DMS153 treated with DMSO at 0.1 percent for 48 hours (cell line): Measurements from ENCODE around the gene FAM131B.

ENCODE experiments used
- DNase-seq: peaks from one replicate; lab custom pipeline; 2025; ENCODE audit not compliant: unreplicated experiment; lab: John Stamatoyannopoulos, UW

Gene FAM131B

GRCh38 chr7:143383642-143383957, 21.1 kb upstream of the FAM131B start:
- DNase-seq: no peak

GRCh38 chr7:143382791-143383641, 20.5 kb upstream of the FAM131B start:
- DNase-seq: no peak

- DNase-seq: no peak
These were observed 19.7 kb upstream of the FAM131B start for GRCh38 chr7:143382126-143382790.

- no peak for DNase-seq
These were observed 19.1 kb upstream of the FAM131B start for GRCh38 chr7:143381427-143382125.

GRCh38 chr7:143380646-143381426, 18.3 kb upstream of the FAM131B start, which contains the start of gene ZYX:
ZYX (plus strand) TSS chr7:143381345; CDS start chr7:143381572, 227 bp downstream.
- DNase-seq: no peak

GRCh38 chr7:143380260-143380645, 17.7 kb upstream of the FAM131B start:
- DNase-seq: peak; percentile 18

- no peak for DNase-seq
These were observed 17.2 kb upstream of the FAM131B start for GRCh38 chr7:143379611-143380259.

- no peak for DNase-seq
These were observed 13.9 kb upstream of the FAM131B start for GRCh38 chr7:143376396-143376795.

GRCh38 chr7:143375298-143376034, 13.0 kb upstream of the FAM131B start:
- no peak for DNase-seq

GRCh38 chr7:143374561-143374960, 12.0 kb upstream of the FAM131B start:
- DNase-seq: no peak

GRCh38 chr7:143373255-143373794, 10.8 kb upstream of the FAM131B start:
- no peak for DNase-seq

GRCh38 chr7:143372070-143372469, 9.6 kb upstream of the FAM131B start:
- DNase-seq: no peak

GRCh38 chr7:143369678-143370651, 7.5 kb upstream of the FAM131B start:
- no peak for DNase-seq

GRCh38 chr7:143368387-143368786, 5.9 kb upstream of the FAM131B start:
- no peak for DNase-seq

- DNase-seq: no peak
These were observed 5.5 kb upstream of the FAM131B start for GRCh38 chr7:143367972-143368371.

- no peak for DNase-seq
These were observed 764 bp upstream of the FAM131B start for GRCh38 chr7:143363016-143363937.

GRCh38 chr7:143361552-143362130, 872 bp downstream of the FAM131B start:
- DNase-seq: no peak
